GM12873 (cell line): Measurements from ENCODE around the gene PACRG.

Experiments
- TF ChIP-seq, protein P1 (sequence below): IDR thresholded peaks from 2 replicates; pipeline ENCODE4 v1.5.1; 2012; ENCODE audit warnings: low read depth, mild to moderate bottlenecking, moderate library complexity, low read length, control low read depth; ENCODE audit not compliant: insufficient read depth; ENCODE audit errors: missing control alignments

Gene PACRG

DNA sequence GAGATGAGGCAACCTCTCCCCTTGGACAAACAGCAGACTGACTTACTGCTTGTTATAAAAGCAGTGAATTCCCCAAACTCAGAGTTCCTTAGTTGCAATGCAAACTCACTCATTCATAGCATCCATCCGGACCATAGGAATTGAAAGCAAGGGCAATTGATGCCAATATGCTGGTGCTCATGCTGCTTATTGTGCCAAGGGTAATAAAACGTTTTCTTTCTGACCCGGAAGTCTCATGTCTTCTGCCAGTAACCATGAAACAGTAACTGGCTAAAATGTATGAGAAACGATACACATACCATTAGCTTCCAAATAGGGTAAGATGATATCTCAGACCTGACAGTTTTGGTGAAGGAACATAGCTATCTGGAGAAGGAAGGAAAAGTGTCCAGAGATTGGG lies 18.3 kb upstream of the PACRG start:
- TF ChIP-seq, protein P1, sequence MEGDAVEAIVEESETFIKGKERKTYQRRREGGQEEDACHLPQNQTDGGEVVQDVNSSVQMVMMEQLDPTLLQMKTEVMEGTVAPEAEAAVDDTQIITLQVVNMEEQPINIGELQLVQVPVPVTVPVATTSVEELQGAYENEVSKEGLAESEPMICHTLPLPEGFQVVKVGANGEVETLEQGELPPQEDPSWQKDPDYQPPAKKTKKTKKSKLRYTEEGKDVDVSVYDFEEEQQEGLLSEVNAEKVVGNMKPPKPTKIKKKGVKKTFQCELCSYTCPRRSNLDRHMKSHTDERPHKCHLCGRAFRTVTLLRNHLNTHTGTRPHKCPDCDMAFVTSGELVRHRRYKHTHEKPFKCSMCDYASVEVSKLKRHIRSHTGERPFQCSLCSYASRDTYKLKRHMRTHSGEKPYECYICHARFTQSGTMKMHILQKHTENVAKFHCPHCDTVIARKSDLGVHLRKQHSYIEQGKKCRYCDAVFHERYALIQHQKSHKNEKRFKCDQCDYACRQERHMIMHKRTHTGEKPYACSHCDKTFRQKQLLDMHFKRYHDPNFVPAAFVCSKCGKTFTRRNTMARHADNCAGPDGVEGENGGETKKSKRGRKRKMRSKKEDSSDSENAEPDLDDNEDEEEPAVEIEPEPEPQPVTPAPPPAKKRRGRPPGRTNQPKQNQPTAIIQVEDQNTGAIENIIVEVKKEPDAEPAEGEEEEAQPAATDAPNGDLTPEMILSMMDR: no peak

DNA sequence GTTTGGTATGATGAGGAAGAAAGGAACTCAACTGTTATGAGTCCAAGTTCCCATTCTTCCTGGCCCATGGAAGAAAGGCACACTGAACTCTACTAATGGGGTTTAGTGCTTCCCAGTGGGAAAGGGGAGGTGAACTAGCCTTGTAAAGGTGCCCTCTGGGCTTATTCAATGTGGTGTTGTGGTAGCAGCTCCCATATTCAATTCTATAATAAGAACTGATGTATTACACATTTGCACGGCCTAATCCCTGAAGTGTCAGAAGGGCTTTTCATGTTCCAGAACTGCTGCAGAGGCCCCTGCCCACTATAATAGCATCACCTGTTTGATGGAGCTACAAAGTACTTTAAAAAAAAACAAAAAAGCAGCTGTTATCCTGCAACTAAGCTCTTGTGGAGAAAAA lies 17.4 kb upstream of the PACRG start:
- TF ChIP-seq, protein P1: no peak

DNA sequence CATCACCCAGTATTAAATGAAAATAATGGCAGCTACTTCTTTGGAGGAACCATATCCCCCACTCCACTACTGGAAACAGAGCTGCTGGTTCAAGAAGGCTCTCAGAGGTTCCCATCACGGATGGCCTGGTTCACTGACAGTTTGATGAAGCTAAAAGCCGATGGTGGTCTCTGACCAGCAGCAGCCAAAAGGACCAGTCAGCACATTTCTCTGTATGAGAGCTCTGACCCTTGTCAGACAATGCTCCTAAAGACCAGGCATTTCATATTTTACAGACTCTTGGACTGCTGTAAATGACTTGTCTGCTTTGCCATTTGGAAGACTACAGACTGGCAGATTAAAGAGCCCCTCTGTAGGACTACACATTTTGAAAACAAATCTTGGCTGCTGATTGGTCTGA lies 16.8 kb upstream of the PACRG start:
- TF ChIP-seq, protein P1: no peak

DNA sequence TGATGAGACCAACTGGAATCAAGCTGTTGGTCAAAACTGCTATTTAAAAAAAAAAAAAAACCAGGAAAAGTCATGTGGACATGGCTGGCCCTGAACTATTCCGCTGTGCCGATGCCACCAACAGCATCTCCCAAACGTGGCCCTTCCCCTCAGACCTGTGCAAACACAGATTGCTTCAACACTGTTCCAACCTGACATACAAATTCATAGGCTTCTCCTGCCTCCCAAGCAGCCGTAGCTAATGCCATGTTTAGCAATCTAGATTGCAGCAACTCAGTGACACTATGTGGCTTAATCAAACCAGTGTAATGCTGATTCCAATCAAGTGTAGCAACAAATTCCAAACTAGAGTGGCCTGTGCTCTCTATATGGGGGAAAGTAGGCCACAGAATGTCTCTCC lies 16.4 kb upstream of the PACRG start:
- TF ChIP-seq, protein P1: no peak

DNA sequence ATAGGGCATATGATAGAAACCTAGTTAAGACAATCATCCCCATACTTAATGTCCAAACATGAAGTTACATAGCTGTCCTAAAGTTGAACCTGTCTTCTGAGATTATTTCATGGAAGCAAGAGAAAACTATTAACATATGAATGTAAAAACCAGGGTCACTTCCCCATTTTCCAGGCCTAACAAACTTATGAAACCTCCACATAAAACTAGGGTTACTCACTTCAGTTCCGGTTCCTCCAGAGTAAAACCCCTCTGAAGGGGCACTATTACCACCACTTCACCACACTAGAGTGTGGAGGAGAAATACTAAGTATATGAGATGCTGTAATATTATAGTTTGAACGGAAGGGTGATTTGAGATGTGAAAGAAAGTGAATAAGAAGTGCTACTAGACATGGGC lies 15.1 kb upstream of the PACRG start:
- TF ChIP-seq, protein P1: no peak

DNA sequence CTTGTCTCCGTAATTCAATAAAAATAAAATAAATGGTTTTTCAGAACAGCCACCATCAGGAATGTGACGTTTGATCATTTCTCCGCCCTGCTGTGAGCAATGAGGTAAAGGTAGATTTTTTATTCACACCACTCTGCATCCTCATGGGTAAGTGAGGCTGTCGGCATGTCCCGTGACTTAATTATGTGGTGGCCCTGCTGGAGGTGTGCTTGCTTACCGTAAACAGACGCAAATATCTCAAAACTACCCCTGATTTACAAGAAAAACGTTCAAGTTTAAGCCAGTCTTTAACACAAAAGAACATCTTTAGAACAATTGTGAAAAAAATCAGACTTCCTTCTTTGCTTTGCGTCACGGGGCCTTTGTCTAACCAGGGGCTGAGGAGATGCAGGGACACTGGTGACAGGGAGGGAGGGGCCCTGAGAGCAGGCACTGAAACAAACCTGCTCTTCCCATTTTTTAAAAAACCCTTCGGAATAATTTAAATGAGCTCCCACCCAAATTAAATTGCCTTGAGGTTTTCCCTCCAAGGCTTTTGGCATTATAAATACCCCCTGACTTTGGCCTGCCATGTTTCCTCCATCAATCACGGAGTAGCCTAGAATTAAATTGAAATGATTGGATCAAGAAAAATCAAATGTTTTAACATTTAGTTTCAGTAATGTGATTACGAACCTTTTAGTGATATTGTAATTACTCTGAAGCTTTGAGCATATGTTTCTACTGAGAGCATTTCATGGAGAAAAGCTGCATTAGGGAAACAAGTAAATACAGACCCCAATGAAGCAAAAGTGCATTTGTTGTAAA lies 13.6 kb upstream of the PACRG start:
- TF ChIP-seq, protein P1: no peak

DNA sequence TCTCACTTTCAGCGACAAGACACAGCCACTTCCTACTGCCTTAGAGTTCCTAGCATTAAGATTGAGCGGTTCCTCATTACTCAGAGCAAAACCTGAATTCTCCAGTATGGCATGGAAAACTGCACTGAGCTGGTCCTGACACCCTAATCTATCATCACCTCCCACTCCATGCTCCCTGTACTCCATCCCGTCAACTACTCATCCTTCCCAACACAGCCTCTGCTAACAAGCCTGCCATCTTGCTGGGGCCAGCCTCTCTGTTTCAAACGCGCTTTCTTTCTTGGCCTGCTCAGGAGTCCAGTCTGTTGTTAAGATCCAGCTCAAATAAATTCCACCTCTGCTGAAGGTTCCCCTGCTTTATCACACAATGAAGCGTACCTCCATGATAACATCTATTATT lies 12.2 kb upstream of the PACRG start:
- TF ChIP-seq, protein P1: no peak
